ENCODE results near the gene MTFP1. TPM values are rescaled to one million over a fixed set of nuclear protein-coding genes. Genes with fewer than 3 reads are reported as not detected.

MTFP1 gene
- total and polyA plus RNA-seq, 4 donors, result 1.8 to 40.0 (median 25.5) TPM

DNA sequence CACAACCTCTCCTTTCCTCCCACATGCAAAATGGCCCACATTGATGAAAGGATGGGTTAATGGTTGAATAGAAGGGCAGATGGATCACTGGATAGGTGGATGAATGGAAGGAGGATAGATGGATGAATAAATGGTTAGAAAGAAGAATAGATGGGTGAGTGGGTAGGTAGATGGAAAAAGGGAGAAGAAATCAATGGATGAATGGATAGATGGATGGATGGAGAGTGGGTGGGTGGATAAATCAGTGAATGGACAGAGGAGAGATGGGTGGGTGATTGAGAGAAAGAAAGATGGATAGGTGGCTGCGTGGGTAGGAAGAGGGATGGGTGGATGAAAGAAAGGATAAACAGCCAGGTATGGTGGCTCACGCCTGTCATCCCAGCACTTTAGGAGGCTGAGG, 45.1 kb downstream of the MTFP1 start:
- TF ChIP-seq, protein P1, sequence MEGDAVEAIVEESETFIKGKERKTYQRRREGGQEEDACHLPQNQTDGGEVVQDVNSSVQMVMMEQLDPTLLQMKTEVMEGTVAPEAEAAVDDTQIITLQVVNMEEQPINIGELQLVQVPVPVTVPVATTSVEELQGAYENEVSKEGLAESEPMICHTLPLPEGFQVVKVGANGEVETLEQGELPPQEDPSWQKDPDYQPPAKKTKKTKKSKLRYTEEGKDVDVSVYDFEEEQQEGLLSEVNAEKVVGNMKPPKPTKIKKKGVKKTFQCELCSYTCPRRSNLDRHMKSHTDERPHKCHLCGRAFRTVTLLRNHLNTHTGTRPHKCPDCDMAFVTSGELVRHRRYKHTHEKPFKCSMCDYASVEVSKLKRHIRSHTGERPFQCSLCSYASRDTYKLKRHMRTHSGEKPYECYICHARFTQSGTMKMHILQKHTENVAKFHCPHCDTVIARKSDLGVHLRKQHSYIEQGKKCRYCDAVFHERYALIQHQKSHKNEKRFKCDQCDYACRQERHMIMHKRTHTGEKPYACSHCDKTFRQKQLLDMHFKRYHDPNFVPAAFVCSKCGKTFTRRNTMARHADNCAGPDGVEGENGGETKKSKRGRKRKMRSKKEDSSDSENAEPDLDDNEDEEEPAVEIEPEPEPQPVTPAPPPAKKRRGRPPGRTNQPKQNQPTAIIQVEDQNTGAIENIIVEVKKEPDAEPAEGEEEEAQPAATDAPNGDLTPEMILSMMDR (IDR thresholded peaks at IDR 0.05; ENCODE audit: control extremely low read depth, extremely low read depth), result no peak
- no peak overlapping the region for H3K9ac ChIP-seq (ENCODE audit: insufficient read depth in 1 of 2, low read length in 2 of 2)
- no peak overlapping the region for H3K27ac ChIP-seq (ENCODE audit: low read depth in 1 of 2, low read length in 1 of 2)
- DNase-seq (no peak), ATAC-seq (ENCODE audit: insufficient read depth, low FRiP score) (no peak)
- 80 to 91% methylated on average over 2 of the region's 2 CpGs for WGBS, 2 donors
- no peak overlapping the region for H3K4me3 ChIP-seq
- no peaks in the 10 kb centered on the region for H3K9me3 ChIP-seq (ENCODE audit: control insufficient read depth in 4 of 4, insufficient read depth in 3 of 4, low read length in 3 of 4)
- H3K4me1 ChIP-seq (ENCODE audit: control insufficient read depth in 5 of 5, insufficient read depth in 5 of 5, low read length in 5 of 5), result peaks cover 0 to 8% (median 0%) of the 10 kb centered on the region in 5 donors
- H3K27me3 ChIP-seq (ENCODE audit: control insufficient read depth in 3 of 3, insufficient read depth in 3 of 3, low read length in 2 of 3), result no peaks in the 10 kb centered on the region
- H3K36me3 ChIP-seq (ENCODE audit: control insufficient read depth in 4 of 4, insufficient read depth in 4 of 4, low read length in 4 of 4), result no peaks in the 10 kb centered on the region

DNA sequence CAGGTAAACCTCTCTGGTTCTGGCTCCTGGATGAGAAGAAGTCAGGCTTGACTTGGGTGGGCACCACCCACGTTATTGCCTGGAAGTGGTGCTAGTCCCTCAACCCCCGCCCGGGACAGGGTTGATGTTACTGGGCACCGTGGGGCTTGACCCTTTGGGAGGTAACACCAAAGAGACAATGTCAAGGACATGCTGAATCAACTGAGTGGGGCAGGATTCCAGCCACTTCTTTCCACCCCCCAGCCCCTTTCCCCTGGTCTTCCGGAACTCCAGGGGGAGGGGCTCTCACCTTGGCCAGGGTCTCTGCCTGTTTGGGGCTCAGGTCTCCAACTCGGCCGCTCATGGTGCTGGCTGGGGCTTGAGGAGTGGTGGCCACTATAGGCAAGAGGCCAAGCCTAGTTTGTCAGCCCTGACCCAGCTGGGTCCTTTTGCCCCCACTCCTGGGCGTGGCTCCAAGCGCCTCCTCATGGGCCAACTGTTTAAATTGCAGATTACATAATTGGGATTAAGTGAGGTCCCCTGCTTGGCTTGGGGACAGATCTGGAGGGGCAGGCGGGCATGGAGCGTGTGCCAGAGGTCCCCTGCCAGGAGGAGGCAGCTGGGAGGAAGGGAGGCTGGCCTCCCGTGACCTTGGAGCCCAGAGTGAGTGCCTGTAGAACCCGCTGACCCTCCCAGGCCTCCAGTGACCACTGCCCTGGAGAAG, 46.2 kb downstream of the MTFP1 start, which contains the start of gene SEC14L3:
Gene SEC14L3 (minus strand): TSS at position 402 of the 703 bp plus-strand sequence. CDS start 59 bp downstream, at position 343.
- ATAC-seq (ENCODE audit: insufficient read depth, low FRiP score) (no peak), DNase-seq (no peak)
- H3K4me1 ChIP-seq (ENCODE audit: control insufficient read depth in 5 of 5, insufficient read depth in 5 of 5, low read length in 5 of 5), result peaks cover 0 to 8% (median 0%) of the 10 kb centered on the region in 5 donors
- no peak within 1 kb of the TSS for H3K9ac ChIP-seq (ENCODE audit: insufficient read depth in 1 of 2, low read length in 2 of 2)
- WGBS, 2 donors, result 51 to 69% methylated on average over 12 to 13 of the region's 13 CpGs
- no peaks in the 10 kb centered on the region for H3K27me3 ChIP-seq (ENCODE audit: control insufficient read depth in 3 of 3, insufficient read depth in 3 of 3, low read length in 2 of 3)
- no peaks in the 10 kb centered on the region for H3K36me3 ChIP-seq (ENCODE audit: control insufficient read depth in 4 of 4, insufficient read depth in 4 of 4, low read length in 4 of 4)
- TF ChIP-seq, protein P1 (IDR thresholded peaks at IDR 0.05; ENCODE audit: control extremely low read depth, extremely low read depth), result no peak
- H3K9me3 ChIP-seq (ENCODE audit: control insufficient read depth in 4 of 4, insufficient read depth in 3 of 4, low read length in 3 of 4), result no peaks in the 10 kb centered on the region
- H3K27ac ChIP-seq (ENCODE audit: low read depth in 1 of 2, low read length in 1 of 2), result no peak within 1 kb of the TSS
- no peak within 1 kb of the TSS for H3K4me3 ChIP-seq

DNA sequence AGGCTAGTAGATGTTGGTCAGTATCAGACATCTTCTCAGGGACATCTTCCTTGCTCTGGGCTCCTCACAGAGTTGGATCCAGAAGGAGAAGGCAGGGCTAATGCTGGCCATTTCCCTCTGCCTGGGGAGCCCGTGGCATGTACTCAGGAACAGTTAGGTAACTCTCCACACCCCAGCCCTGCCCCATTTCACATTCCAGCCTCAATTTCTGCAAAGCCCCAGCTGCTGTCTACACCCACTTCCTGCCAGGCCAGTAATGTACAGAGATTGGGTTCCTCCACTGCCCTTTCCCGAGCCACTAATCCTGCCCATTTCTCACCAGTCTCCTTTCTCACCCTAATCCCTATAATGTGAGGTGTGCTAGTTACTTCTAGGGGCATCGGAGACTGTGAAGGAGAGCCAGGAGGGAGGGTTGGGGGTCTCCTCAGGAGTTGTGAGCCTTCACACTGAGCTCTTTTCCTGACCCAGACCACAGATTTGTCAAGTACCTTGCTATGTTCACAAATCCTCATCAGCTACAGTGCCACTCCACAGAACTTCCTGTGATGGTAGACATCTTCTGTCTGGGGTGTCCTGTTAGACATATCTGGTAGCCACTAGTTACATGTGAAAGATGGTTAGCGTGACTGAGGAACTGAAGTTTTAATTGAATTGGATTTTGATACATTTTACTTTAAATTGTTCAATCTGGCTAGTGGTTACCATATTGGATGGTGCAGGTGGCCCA, 47.6 kb downstream of the MTFP1 start:
- H3K9ac ChIP-seq (ENCODE audit: insufficient read depth in 1 of 2, low read length in 2 of 2), result no peak overlapping the region
- no peak overlapping the region for H3K27ac ChIP-seq (ENCODE audit: low read depth in 1 of 2, low read length in 1 of 2)
- peaks cover 0 to 8% (median 0%) of the 10 kb centered on the region in 5 donors for H3K4me1 ChIP-seq (ENCODE audit: control insufficient read depth in 5 of 5, insufficient read depth in 5 of 5, low read length in 5 of 5)
- H3K9me3 ChIP-seq (ENCODE audit: control insufficient read depth in 4 of 4, insufficient read depth in 3 of 4, low read length in 3 of 4), result no peaks in the 10 kb centered on the region
- H3K36me3 ChIP-seq (ENCODE audit: control insufficient read depth in 4 of 4, insufficient read depth in 4 of 4, low read length in 4 of 4), result no peaks in the 10 kb centered on the region
- H3K4me3 ChIP-seq, result no peak overlapping the region
- ATAC-seq (ENCODE audit: insufficient read depth, low FRiP score) (no peak), DNase-seq (no peak)
- H3K27me3 ChIP-seq (ENCODE audit: control insufficient read depth in 3 of 3, insufficient read depth in 3 of 3, low read length in 2 of 3), result no peaks in the 10 kb centered on the region
- WGBS, 2 donors, result 61 to 66% methylated on average over 4 of the region's 4 CpGs
- TF ChIP-seq, protein P1 (IDR thresholded peaks at IDR 0.05; ENCODE audit: control extremely low read depth, extremely low read depth), result no peak

Data from lung (tissue), 12 donors.